ENCODE results near the gene ADARB2. TPM values are rescaled to one million over a fixed set of nuclear protein-coding genes. Genes with fewer than 3 reads are reported as not detected.

The ADARB2 gene
- total RNA-seq, 1 donor from 2014 or later, result 1.8 TPM

- Mint-ChIP-seq H3K27ac (ENCODE audit: unreplicated experiment) (no peak overlapping the region), H3K27me3 (ENCODE audit: low read depth) (no peaks in the 10 kb centered on the region), H3K4me3 (no peak overlapping the region), H3K36me3 (ENCODE audit: low read depth) (no peaks in the 10 kb centered on the region), H3K9me3 (peaks cover 4% of the 10 kb centered on the region), H3K4me1 (peaks cover 15% of the 10 kb centered on the region)
- no peak for TF ChIP-seq CTCF (conservative IDR thresholded peaks at IDR 0.05)
- DNase-seq (ENCODE audit: low read depth, low spot score), result no peak
Observed at GRCh38 chr10:1687623-1688150, 49.6 kb downstream of the ADARB2 start.

GRCh38 chr10:1687190-1687589, 50.1 kb downstream of the ADARB2 start:
- no peak for TF ChIP-seq CTCF (conservative IDR thresholded peaks at IDR 0.05)

GRCh38 chr10:1686491-1686749, 50.9 kb downstream of the ADARB2 start:
- Mint-ChIP-seq H3K36me3 (ENCODE audit: low read depth) (no peaks in the 10 kb centered on the region), H3K27me3 (ENCODE audit: low read depth) (no peaks in the 10 kb centered on the region), H3K4me3 (no peak overlapping the region), H3K9me3 (peaks cover 4% of the 10 kb centered on the region), H3K4me1 (peaks cover 10% of the 10 kb centered on the region), H3K27ac (ENCODE audit: unreplicated experiment) (no peak overlapping the region)
- no peak for DNase-seq (ENCODE audit: low read depth, low spot score)
- no peak for TF ChIP-seq CTCF (conservative IDR thresholded peaks at IDR 0.05)

More at GRCh38 chr10:1687190-1687589, 50.1 kb downstream of the ADARB2 start:
- H3K4me1 Mint-ChIP-seq, result peaks cover 15% of the 10 kb centered on the region
- no peaks in the 10 kb centered on the region for H3K27me3 Mint-ChIP-seq (ENCODE audit: low read depth)
- H3K4me3 Mint-ChIP-seq, result no peak overlapping the region
- H3K27ac Mint-ChIP-seq (ENCODE audit: unreplicated experiment), result no peak overlapping the region
- no peaks in the 10 kb centered on the region for H3K36me3 Mint-ChIP-seq (ENCODE audit: low read depth)
- no peak for DNase-seq (ENCODE audit: low read depth, low spot score)
- peaks cover 4% of the 10 kb centered on the region for H3K9me3 Mint-ChIP-seq

GRCh38 chr10:1685699-1686490, 51.4 kb downstream of the ADARB2 start:
- Mint-ChIP-seq H3K27me3 (ENCODE audit: low read depth) (no peaks in the 10 kb centered on the region), H3K4me1 (peaks cover 7% of the 10 kb centered on the region), H3K4me3 (no peak overlapping the region), H3K36me3 (ENCODE audit: low read depth) (no peaks in the 10 kb centered on the region), H3K9me3 (peaks cover 4% of the 10 kb centered on the region), H3K27ac (ENCODE audit: unreplicated experiment) (no peak overlapping the region)
- TF ChIP-seq CTCF (conservative IDR thresholded peaks at IDR 0.05), result no peak
- no peak for DNase-seq (ENCODE audit: low read depth, low spot score)

- Mint-ChIP-seq H3K36me3 (ENCODE audit: low read depth) (no peaks in the 10 kb centered on the region), H3K27ac (ENCODE audit: unreplicated experiment) (no peak overlapping the region), H3K27me3 (ENCODE audit: low read depth) (no peaks in the 10 kb centered on the region), H3K4me3 (no peak overlapping the region), H3K4me1 (peaks cover 10% of the 10 kb centered on the region), H3K9me3 (peaks cover 4% of the 10 kb centered on the region)
- no peak for DNase-seq (ENCODE audit: low read depth, low spot score)
- TF ChIP-seq CTCF (conservative IDR thresholded peaks at IDR 0.05), result no peak
Observed at GRCh38 chr10:1684991-1685390, 52.3 kb downstream of the ADARB2 start.
